ENCODE data around the gene INTS14.

GRCh38 chr15:65641768-65642475 is 31.0 kb upstream of the INTS14 start:
- TF ChIP-seq, protein P1, sequence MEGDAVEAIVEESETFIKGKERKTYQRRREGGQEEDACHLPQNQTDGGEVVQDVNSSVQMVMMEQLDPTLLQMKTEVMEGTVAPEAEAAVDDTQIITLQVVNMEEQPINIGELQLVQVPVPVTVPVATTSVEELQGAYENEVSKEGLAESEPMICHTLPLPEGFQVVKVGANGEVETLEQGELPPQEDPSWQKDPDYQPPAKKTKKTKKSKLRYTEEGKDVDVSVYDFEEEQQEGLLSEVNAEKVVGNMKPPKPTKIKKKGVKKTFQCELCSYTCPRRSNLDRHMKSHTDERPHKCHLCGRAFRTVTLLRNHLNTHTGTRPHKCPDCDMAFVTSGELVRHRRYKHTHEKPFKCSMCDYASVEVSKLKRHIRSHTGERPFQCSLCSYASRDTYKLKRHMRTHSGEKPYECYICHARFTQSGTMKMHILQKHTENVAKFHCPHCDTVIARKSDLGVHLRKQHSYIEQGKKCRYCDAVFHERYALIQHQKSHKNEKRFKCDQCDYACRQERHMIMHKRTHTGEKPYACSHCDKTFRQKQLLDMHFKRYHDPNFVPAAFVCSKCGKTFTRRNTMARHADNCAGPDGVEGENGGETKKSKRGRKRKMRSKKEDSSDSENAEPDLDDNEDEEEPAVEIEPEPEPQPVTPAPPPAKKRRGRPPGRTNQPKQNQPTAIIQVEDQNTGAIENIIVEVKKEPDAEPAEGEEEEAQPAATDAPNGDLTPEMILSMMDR (IDR thresholded peaks at IDR 0.05; ENCODE audit: low read depth, low read length, missing input control), result no peak
- TF ChIP-seq RAD21 (IDR thresholded peaks at IDR 0.05) (no peak), REST (IDR thresholded peaks at IDR 0.05) (no peak), RXRA (IDR thresholded peaks at IDR 0.05) (no peak), JUND (IDR thresholded peaks at IDR 0.05) (no peak), MAX (IDR thresholded peaks at IDR 0.05) (no peak), TAF1 (conservative IDR thresholded peaks at IDR 0.05) (no peak)

Data from liver (tissue), 3 donors.